Measurements from ENCODE around the gene ASB18. TPM values are rescaled to one million over a fixed set of nuclear protein-coding genes. Genes with fewer than 3 reads are reported as not detected.
A peak's percentile ranks its signal among the peaks of the same experiment; 100 is the strongest.

ASB18 gene
- total and polyA plus RNA-seq, 2 donors (not counting 3 experiments of a cell fraction or from before 2014, with no cell fraction given): not detected

DNA sequence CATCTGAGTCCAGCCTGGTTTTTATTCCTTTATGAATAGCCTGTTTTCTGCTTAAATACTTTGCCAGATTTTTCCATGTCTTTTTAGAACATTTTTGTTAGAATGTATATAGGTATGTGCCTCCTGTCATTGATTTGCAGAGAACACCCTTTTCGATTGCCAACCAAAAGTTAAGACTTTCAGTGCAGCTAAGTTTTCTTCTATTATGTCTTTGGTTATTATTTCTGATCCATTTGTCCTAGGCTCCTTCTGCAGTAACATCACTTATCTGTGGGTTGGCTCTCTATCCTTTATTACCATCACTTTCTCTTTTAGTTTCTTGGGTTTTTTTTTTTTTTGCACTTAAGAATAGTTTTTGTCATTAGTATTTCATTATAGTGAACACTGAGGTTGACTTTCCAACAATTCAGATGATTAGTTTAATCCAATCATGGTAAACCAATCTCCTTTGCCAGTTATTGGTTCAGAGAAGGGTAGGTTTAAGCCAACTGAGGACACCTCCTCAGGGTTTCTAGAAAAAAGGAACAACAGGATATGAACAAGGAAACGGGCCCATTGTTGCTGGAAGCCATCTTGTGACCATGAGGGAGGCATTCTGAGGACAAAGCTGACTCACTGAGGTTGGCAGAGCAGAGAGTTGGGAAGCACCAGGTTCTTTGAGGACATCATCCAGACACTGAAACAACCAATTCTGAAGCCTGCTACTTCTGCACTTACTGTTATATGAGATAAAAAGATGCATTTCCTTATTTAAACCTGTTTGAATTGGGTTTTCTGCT lies 58.1 kb downstream of the ASB18 start:
- peak overlapping the region; percentile 63 for H2AFZ ChIP-seq (ENCODE audit: low read depth, low read length)
- dilution Hi-C loops (cut with MboI; ENCODE audit: extremely low pct_ligation_motif_present, low sequenced_read_pairs): no loop called here
- DNase-seq (ENCODE audit: low read depth, low spot score) (peak; percentile 60), FAIRE-seq (peak; percentile 63)
- intact Hi-C loops (cut with micrococcal nuclease): loop anchor here (2.0 kb wide), 1 partner anchor 25 kb away; no protein-coding TSS in a partner anchor
- CTCF ChIA-PET: interaction anchor here (1.4 to 2.4 kb wide), 2 partner anchors 25 to 427 kb away, joined by 3 to 5 read pairs; no protein-coding TSS in a partner anchor
- H3K36me3 ChIP-seq (ENCODE audit: control insufficient read depth in 2 of 2, extremely low read depth in 1 of 2, insufficient read depth in 2 of 2, low read length in 2 of 2): no peaks in the 10 kb centered on the region
- H3K27ac ChIP-seq (ENCODE audit: insufficient read depth, low read depth, low read length): peak overlapping the region; percentile 49
- no peak overlapping the region for H3K9ac ChIP-seq (replicated peaks; ENCODE audit: extremely low read depth, insufficient read depth, low read length)
- no peak overlapping the region for H3K4me3 ChIP-seq (replicated peaks in 1 of 3; ENCODE audit: insufficient read depth in 1 of 3, low read depth in 1 of 3, low read length in 3 of 3)
- H3K9me3 ChIP-seq (replicated peaks; ENCODE audit: control insufficient read depth, insufficient read depth, low read length): no peaks in the 10 kb centered on the region
- peak; percentile 36 for TF ChIP-seq JUN (IDR thresholded peaks at IDR 0.05; ENCODE audit: borderline replicate concordance, insufficient read depth, insufficient read length, low read depth)
- TF ChIP-seq POLR2A (IDR thresholded peaks at IDR 0.05; ENCODE audit: low read depth, low read length): no peak
- H3K27me3 ChIP-seq (ENCODE audit: control insufficient read depth in 2 of 2, insufficient read depth in 2 of 2, low read length in 2 of 2): no peaks in the 10 kb centered on the region
- H3K9me1 ChIP-seq (replicated peaks; ENCODE audit: control insufficient read depth, extremely low read depth, insufficient read depth, low read length): no peaks in the 10 kb centered on the region
- no peaks in the 10 kb centered on the region for H3K79me2 ChIP-seq (ENCODE audit: control insufficient read depth, insufficient read depth, low read length)
- H3K4me1 ChIP-seq (ENCODE audit: control insufficient read depth, extremely low read depth, insufficient read depth, low read length): peaks cover 14% of the 10 kb centered on the region
- no peaks in the 10 kb centered on the region for H4K20me1 ChIP-seq (replicated peaks; ENCODE audit: control insufficient read depth, extremely low read depth, insufficient read depth, low read length)
- BruUV-seq (replicated peaks): no TSS peak
- POLR2A ChIA-PET: no interaction called here
- no peak overlapping the region for H3K4me2 ChIP-seq (ENCODE audit: insufficient read depth, low read length)

DNA sequence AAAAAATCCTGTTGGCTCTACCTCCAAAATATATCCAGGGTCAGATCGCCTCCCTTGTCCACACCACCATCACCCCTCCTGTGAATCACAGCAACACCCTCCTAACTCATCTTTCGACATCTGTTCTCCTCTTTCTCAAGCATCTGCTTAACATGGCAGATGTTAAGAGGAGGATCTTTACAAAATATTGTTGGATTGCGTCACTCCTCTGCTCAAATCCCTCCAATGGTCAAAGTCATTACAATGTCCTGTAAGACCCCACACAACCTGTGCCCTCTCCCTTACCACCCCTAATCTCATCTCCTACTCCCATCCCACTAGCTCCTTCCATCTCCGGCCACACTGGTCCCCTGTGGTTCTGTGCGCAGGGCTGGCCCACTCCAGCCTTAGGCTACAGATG lies 59.3 kb downstream of the ASB18 start:
- intact Hi-C loops (cut with micrococcal nuclease): no loop called here
- Histone ChIP-seq H3K27ac (ENCODE audit: insufficient read depth, low read depth, low read length) (no peak overlapping the region), H3K9me3 (replicated peaks; ENCODE audit: control insufficient read depth, insufficient read depth, low read length) (no peaks in the 10 kb centered on the region), H4K20me1 (replicated peaks; ENCODE audit: control insufficient read depth, extremely low read depth, insufficient read depth, low read length) (no peaks in the 10 kb centered on the region), H3K4me2 (ENCODE audit: insufficient read depth, low read length) (no peak overlapping the region), H3K27me3 (ENCODE audit: control insufficient read depth in 2 of 2, insufficient read depth in 2 of 2, low read length in 2 of 2) (no peaks in the 10 kb centered on the region), H3K4me1 (ENCODE audit: control insufficient read depth, extremely low read depth, insufficient read depth, low read length) (peaks cover 14% of the 10 kb centered on the region), H3K79me2 (ENCODE audit: control insufficient read depth, insufficient read depth, low read length) (no peaks in the 10 kb centered on the region), H3K9ac (replicated peaks; ENCODE audit: extremely low read depth, insufficient read depth, low read length) (no peak overlapping the region), H2AFZ (ENCODE audit: low read depth, low read length) (no peak overlapping the region), H3K9me1 (replicated peaks; ENCODE audit: control insufficient read depth, extremely low read depth, insufficient read depth, low read length) (no peaks in the 10 kb centered on the region), H3K4me3 (replicated peaks in 1 of 3; ENCODE audit: insufficient read depth in 1 of 3, low read depth in 1 of 3, low read length in 3 of 3) (no peak overlapping the region), H3K36me3 (ENCODE audit: control insufficient read depth in 2 of 2, extremely low read depth in 1 of 2, insufficient read depth in 2 of 2, low read length in 2 of 2) (no peaks in the 10 kb centered on the region)
- TF ChIP-seq FOS (IDR thresholded peaks at IDR 0.05; ENCODE audit: borderline replicate concordance, insufficient read depth, low read length) (no peak), POLR2A (IDR thresholded peaks at IDR 0.05; ENCODE audit: low read depth, low read length) (no peak), JUN (IDR thresholded peaks at IDR 0.05; ENCODE audit: borderline replicate concordance, insufficient read depth, insufficient read length, low read depth) (no peak), EZH2 (IDR thresholded peaks at IDR 0.05; ENCODE audit: borderline replicate concordance, low read depth, low read length, severe bottlenecking) (no peak), MYC (IDR thresholded peaks at IDR 0.05; ENCODE audit: low read depth, low read length) (no peak), GATA2 (IDR thresholded peaks at IDR 0.05; ENCODE audit: insufficient read depth, insufficient read length, low read depth, low read length) (no peak), POLR2AphosphoS5 (IDR thresholded peaks at IDR 0.05; ENCODE audit: insufficient read depth, low read depth, low read length) (no peak)
- TF ChIP-seq, protein P1, sequence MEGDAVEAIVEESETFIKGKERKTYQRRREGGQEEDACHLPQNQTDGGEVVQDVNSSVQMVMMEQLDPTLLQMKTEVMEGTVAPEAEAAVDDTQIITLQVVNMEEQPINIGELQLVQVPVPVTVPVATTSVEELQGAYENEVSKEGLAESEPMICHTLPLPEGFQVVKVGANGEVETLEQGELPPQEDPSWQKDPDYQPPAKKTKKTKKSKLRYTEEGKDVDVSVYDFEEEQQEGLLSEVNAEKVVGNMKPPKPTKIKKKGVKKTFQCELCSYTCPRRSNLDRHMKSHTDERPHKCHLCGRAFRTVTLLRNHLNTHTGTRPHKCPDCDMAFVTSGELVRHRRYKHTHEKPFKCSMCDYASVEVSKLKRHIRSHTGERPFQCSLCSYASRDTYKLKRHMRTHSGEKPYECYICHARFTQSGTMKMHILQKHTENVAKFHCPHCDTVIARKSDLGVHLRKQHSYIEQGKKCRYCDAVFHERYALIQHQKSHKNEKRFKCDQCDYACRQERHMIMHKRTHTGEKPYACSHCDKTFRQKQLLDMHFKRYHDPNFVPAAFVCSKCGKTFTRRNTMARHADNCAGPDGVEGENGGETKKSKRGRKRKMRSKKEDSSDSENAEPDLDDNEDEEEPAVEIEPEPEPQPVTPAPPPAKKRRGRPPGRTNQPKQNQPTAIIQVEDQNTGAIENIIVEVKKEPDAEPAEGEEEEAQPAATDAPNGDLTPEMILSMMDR (IDR thresholded peaks at IDR 0.05; ENCODE audit: extremely low read depth in 1 of 2, insufficient read depth in 1 of 2, low read depth in 1 of 2, low read length in 2 of 2): no peak
- TF ChIP-seq, protein P2, sequence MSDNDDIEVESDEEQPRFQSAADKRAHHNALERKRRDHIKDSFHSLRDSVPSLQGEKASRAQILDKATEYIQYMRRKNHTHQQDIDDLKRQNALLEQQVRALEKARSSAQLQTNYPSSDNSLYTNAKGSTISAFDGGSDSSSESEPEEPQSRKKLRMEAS (IDR thresholded peaks at IDR 0.05; ENCODE audit: insufficient read depth, insufficient read length): no peak
- CTCF ChIA-PET: no interaction called here
- DNase-seq (ENCODE audit: low read depth, low spot score): no peak
- POLR2A ChIA-PET: no interaction called here
- BruUV-seq (replicated peaks): no TSS peak
- no peak for FAIRE-seq
- dilution Hi-C loops (cut with MboI; ENCODE audit: extremely low pct_ligation_motif_present, low sequenced_read_pairs): no loop called here

Data from endothelial cell of umbilical vein (primary cell).